Hepatocyte (in vitro differentiated cells): Measurements from ENCODE around the gene FMN1.

Source experiments
- CTCF ChIP-seq: fragments of 200-600 bp; sonication (generic); IDR thresholded peaks from 2 replicates; pipeline ENCODE4 v1.5.1; 2016; ENCODE audit warnings: antibody characterized with exemption, mild to moderate bottlenecking; ENCODE audit not compliant: poor library complexity
- EZH2 ChIP-seq: fragments of 200-600 bp; sonication (generic); IDR thresholded peaks from 2 replicates; pipeline ENCODE4 v1.6.1; 2016; ENCODE audit warnings: antibody characterized with exemption, mild to moderate bottlenecking, borderline replicate concordance
- EZH2phosphoT487 ChIP-seq: fragments of 200-600 bp; sonication (generic); IDR thresholded peaks from one replicate; pipeline ENCODE4 v1.6.1; 2018; ENCODE audit warnings: antibody characterized with exemption, mild to moderate bottlenecking, low read depth, moderate library complexity; ENCODE audit not compliant: unreplicated experiment, severe bottlenecking

DNA sequence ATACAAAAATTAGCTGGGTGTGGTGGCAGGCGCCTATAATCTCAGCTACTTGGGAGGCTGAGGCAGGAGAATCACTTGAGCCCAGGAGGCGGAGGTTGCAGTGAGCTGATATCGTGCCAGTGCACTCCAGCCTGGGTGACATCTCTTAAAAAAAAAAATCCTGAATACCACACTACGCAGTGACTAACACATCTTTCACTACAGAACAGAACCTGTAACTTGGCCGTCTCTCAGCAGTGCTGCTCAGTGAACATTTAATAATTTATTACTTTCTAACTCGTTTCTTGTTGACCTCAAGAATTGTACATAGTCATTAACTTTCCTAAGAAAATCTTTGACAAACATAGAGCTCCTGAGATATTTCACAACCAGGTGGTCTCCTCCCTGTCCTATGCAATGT, 472.9 kb downstream of the FMN1 start:
- TF ChIP-seq CTCF (no peak), EZH2 (no peak), EZH2phosphoT487 (no peak)
